ENCODE measurements around the gene HBEGF.
"Not testable (repeated sequence)": the region's sequence is repeated elsewhere in the genome, so short reads cannot be mapped to it uniquely, and the experiment has no call there.

Gene HBEGF

DNA sequence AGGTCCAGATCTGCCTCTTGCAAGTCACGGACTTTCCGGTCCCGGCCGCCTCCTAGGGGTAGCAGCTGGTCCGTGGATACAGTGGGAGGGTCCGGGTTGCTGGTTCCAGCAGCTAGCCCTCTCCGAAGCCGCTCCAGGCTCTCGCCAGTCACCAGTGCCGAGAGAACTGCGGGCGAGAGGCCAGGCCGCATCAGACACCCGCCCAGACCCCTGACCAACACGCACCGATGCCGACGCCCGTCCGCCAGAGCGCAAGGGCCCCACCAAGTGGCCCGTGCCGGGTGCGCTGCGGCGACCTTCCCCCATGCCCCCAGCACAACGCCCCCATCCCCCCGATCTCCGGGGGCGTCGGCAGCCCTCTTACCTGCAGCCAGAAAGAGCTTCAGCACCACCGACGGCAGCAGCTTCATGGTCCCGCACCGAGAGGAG lies 470 bp downstream of the HBEGF start:
- H3K4me3 ChIP-seq (ENCODE audit: low read depth, low read length) = peak overlapping the region; percentile 48
- DNase-seq (ENCODE audit: low read depth) = no peak
- TF ChIP-seq, protein P1, sequence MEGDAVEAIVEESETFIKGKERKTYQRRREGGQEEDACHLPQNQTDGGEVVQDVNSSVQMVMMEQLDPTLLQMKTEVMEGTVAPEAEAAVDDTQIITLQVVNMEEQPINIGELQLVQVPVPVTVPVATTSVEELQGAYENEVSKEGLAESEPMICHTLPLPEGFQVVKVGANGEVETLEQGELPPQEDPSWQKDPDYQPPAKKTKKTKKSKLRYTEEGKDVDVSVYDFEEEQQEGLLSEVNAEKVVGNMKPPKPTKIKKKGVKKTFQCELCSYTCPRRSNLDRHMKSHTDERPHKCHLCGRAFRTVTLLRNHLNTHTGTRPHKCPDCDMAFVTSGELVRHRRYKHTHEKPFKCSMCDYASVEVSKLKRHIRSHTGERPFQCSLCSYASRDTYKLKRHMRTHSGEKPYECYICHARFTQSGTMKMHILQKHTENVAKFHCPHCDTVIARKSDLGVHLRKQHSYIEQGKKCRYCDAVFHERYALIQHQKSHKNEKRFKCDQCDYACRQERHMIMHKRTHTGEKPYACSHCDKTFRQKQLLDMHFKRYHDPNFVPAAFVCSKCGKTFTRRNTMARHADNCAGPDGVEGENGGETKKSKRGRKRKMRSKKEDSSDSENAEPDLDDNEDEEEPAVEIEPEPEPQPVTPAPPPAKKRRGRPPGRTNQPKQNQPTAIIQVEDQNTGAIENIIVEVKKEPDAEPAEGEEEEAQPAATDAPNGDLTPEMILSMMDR (IDR thresholded peaks at IDR 0.05; ENCODE audit: control insufficient read depth, extremely low read depth, insufficient read depth) = peak; percentile 38

DNA sequence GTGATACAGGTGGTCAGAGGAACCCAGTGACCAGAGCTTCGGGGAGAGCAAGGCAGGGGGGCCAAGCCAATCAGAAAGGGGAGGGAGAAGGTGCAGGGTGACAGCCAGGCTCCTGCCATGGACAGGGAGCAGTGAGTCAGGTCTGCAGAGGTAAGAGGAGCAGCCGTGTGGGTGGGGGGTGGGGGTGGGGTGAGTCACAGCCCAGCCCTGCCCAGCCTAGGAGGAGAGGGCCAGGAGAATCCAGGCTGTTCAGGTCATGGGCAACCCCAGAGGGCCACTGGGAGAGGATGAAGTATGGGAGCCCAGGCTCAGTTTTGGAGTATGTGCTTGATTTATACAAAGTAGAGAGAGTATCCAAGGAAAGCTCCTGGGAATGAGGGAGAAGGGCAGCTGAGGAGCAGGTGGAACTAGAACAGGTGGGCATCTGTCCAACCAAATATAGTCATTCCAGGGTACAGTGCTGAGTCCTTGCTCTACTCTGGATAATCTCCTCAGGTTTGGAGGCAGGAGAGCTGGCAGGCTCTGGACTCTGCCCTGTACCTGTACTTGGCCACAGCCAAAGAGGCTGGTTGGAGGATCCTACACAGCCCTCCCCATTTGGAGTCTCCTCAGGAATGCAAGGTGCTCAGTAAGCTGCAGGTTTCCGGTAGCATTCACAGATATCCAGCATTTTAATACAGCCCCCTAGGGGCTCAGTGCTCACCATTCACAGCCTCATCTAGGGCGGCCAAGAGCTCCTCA lies 1.6 kb downstream of the HBEGF start:
- DNase-seq (ENCODE audit: low read depth) = no peak
- TF ChIP-seq, protein P1 (IDR thresholded peaks at IDR 0.05; ENCODE audit: control insufficient read depth, extremely low read depth, insufficient read depth) = no peak
- H3K4me3 ChIP-seq (ENCODE audit: low read depth, low read length) = no peak overlapping the region

DNA sequence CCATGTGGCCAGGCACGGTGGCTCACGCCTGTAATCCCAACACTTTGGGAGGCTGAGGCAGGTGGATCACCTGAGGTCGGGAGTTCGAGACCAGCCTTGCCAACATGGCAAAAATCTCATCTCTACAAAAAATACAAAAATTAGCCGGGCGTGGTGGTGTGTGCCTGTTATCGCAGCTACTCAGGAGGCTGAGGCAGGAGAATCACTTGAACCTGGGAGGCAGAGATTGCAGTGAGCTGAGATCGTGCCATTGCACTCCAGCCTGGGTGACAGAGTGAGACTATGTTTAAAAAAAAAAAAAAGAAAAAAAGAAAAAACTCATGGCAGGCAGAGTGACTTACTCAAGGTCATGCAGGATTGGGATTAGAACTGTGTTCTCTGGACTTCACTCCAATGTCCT lies 2.6 kb downstream of the HBEGF start:
- not testable (repeated sequence) for H3K4me3 ChIP-seq (ENCODE audit: low read depth, low read length); DNase-seq (ENCODE audit: low read depth)

DNA sequence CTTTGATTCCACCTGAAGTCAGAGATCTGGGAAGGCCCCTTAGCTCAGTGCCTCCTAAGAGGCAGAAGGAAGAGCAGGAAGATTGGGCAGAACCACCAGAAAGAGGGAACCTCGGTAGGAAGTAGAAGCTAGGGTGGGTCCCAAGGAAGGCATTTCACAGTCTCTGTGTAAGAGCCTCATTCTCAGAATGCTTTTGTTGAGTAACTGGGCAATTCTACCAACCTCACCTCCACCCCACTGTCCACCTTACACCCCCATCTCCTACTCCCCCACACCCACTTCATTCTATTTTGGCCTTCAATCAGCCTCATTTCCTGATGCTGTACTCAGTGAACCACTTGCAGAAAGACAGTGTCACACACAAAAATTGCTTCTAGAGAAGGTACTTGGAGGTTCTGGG lies 3.5 kb downstream of the HBEGF start:
- H3K4me3 ChIP-seq (ENCODE audit: low read depth, low read length) = no peak overlapping the region
- TF ChIP-seq, protein P1 (IDR thresholded peaks at IDR 0.05; ENCODE audit: control insufficient read depth, extremely low read depth, insufficient read depth) = no peak
- DNase-seq (ENCODE audit: low read depth) = no peak

DNA sequence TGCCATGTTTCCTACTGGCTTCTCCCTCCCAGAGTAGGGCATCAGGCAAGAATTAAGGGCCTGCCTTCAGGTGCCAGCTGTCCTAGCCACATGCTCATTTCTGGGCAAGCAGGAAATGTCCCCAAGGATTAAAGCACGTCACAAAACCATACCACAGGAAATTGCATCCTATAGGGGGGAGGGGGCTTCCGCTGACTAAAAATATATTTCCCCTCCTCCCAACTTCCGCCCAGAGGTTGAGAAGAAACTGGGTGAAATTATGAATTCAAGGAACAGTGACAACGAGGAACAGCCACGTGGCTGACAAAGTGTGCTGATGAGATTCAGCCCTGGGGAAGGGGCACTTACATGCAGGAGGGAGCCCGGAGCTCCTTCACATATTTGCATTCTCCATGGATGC lies 4.1 kb downstream of the HBEGF start:
- no peak overlapping the region for H3K4me3 ChIP-seq (ENCODE audit: low read depth, low read length)
- DNase-seq (ENCODE audit: low read depth) = no peak
- TF ChIP-seq, protein P1 (IDR thresholded peaks at IDR 0.05; ENCODE audit: control insufficient read depth, extremely low read depth, insufficient read depth) = no peak

DNA sequence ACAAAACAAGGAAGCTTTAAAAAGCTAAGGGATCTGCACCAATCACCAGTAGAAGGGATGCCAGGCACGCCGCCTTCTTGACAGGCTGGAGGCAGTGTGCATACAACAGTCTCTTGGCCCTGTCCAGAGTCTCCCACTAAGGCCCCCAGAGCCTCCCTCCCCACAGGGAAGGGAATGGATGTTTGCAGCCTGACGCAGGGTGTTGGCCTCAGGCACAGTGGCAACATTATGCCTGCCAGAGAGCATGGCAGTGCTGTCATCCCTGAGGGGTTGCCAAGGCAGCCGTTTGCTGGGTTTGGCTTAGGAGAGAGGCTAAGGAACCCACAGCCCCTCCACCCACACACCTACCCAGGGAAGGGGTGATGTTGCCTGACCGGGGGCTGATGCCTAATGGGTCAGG lies 4.8 kb downstream of the HBEGF start:
- no peak overlapping the region for H3K4me3 ChIP-seq (ENCODE audit: low read depth, low read length)
- DNase-seq (ENCODE audit: low read depth) = no peak
- TF ChIP-seq, protein P1 (IDR thresholded peaks at IDR 0.05; ENCODE audit: control insufficient read depth, extremely low read depth, insufficient read depth) = no peak

DNA sequence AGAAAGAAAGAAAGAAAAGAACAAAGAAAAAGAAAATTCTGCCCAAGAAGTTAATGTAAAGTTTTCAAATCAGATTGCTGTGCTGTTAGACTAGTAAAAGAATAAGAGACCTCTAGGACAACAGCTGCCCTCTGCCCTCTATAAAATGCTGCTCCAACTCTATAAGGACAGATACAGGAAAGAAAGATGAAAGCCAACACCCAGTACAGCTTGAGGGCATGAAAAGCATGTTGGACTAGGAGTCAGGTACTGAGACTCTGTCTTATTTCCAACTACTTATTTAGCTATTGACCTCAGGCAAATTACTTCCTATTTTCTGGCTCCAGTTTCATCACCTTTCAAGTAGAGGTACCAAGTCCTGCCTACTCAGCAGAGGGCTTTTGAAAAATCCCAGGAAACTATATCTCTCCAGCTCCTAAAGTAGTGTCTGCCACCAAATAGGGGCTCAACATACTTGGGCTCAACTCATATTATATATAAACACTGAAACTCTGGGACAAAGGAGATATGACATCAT lies 5.7 kb downstream of the HBEGF start:
- peak; percentile 86 for DNase-seq (ENCODE audit: low read depth)
- H3K4me3 ChIP-seq (ENCODE audit: low read depth, low read length) = no peak overlapping the region
- TF ChIP-seq, protein P1 (IDR thresholded peaks at IDR 0.05; ENCODE audit: control insufficient read depth, extremely low read depth, insufficient read depth) = no peak

All from LNCaP clone FGC (cell line).